Astrocyte (in vitro differentiated cells and primary cell): ENCODE data around the gene MICAL2. TPM values are rescaled to one million over a fixed set of nuclear protein-coding genes. Genes with fewer than 3 reads are reported as not detected.

Experiments used
- DNase-seq: peaks from one replicate; pipeline ENCODE4 v3.0.0-alpha.2; 2010; ENCODE audit warnings: low read depth
- FAIRE-seq: peaks from 2 replicates; lab custom pipeline; 2011; peaks lifted over from hg19 to GRCh38; lab: Jason Lieb, UNC
- H2AFZ ChIP-seq: 2 replicates; pipeline ENCODE4 v1.6.0; 2012; ENCODE audit warnings: low read depth, low read length, inconsistent platforms
- H3K27ac ChIP-seq: 2 replicates; pipeline ENCODE4 v1.5.1; 2011; ENCODE audit warnings: low read depth, low read length, inconsistent platforms
- H3K27me3 ChIP-seq: 2 replicates; pipeline ENCODE4 v1.6.0; 2011; ENCODE audit warnings: low read length, inconsistent platforms; ENCODE audit not compliant: insufficient read depth
- H3K36me3 ChIP-seq: 2 replicates; pipeline ENCODE4 v1.5.1; 2011; ENCODE audit warnings: low read length, inconsistent platforms; ENCODE audit not compliant: insufficient read depth
- H3K4me1 ChIP-seq: 2 replicates; pipeline ENCODE4 v1.5.1; 2011; ENCODE audit warnings: low read length, inconsistent platforms; ENCODE audit not compliant: insufficient read depth
- H3K4me2 ChIP-seq: 2 replicates; pipeline ENCODE4 v1.6.0; 2012; ENCODE audit warnings: low read length, inconsistent platforms
- H3K4me3 ChIP-seq: 2 replicates; pipeline ENCODE4 v1.5.1; 2011; ENCODE audit warnings: low read depth, mild to moderate bottlenecking, low read length, inconsistent platforms; ENCODE audit not compliant: insufficient read depth
- H3K79me2 ChIP-seq: 2 replicates; pipeline ENCODE4 v1.6.0; 2012; ENCODE audit warnings: mild to moderate bottlenecking, low read length, inconsistent platforms; ENCODE audit not compliant: insufficient read depth
- H3K9ac ChIP-seq: 2 replicates; pipeline ENCODE4 v1.6.0; 2012; ENCODE audit warnings: mild to moderate bottlenecking, low read length, inconsistent platforms
- H3K9me3 ChIP-seq: 2 replicates; pipeline ENCODE4 v1.5.1; 2012; ENCODE audit warnings: low read depth, mild to moderate bottlenecking, low read length, inconsistent platforms; ENCODE audit not compliant: insufficient read depth
- H4K20me1 ChIP-seq: 2 replicates; pipeline ENCODE4 v1.6.0; 2012; ENCODE audit warnings: low read length, inconsistent platforms; ENCODE audit not compliant: insufficient read depth
- H3K27ac Mint-ChIP-seq: one replicate; pipeline ENCODE4 v1.8.0; 2021; ENCODE audit warnings: mild to moderate bottlenecking, mixed read lengths; ENCODE audit not compliant: unreplicated experiment
- H3K27me3 Mint-ChIP-seq: one replicate; pipeline ENCODE4 v1.8.0; 2021; ENCODE audit warnings: low read depth, mixed read lengths; ENCODE audit not compliant: unreplicated experiment
- H3K36me3 Mint-ChIP-seq: one replicate; pipeline ENCODE4 v1.8.0; 2021; ENCODE audit warnings: low read depth, mixed read lengths; ENCODE audit not compliant: unreplicated experiment
- H3K4me1 Mint-ChIP-seq: one replicate; pipeline ENCODE4 v1.8.0; 2021; ENCODE audit warnings: low read depth, mixed read lengths; ENCODE audit not compliant: unreplicated experiment
- H3K4me3 Mint-ChIP-seq: one replicate; pipeline ENCODE4 v1.8.0; 2021; ENCODE audit warnings: mild to moderate bottlenecking, moderate library complexity, mixed read lengths; ENCODE audit not compliant: unreplicated experiment
- H3K9me3 Mint-ChIP-seq: one replicate; pipeline ENCODE4 v1.8.0; 2021; ENCODE audit warnings: mild to moderate bottlenecking, mixed read lengths; ENCODE audit not compliant: unreplicated experiment
- EZH2 ChIP-seq: IDR thresholded peaks from 2 replicates; pipeline ENCODE4 v1.6.1; 2012; ENCODE audit warnings: mild to moderate bottlenecking, low read length, inconsistent platforms; ENCODE audit not compliant: insufficient read depth
- total RNA-seq: library from RNA; stranded (reverse); gene quantifications from 2 replicates; pipeline ENCODE4 v1.2.1, GENCODE V29; 2021
- TF ChIP-seq, protein P1 (sequence below): IDR thresholded peaks from 2 replicates; pipeline ENCODE4 v1.5.1; 2011; ENCODE audit warnings: low read depth, mild to moderate bottlenecking, inconsistent platforms, low read length, moderate library complexity; ENCODE audit not compliant: insufficient read depth

Gene MICAL2
- total RNA-seq, 1 donor from 2014 or later: 357 TPM

DNA sequence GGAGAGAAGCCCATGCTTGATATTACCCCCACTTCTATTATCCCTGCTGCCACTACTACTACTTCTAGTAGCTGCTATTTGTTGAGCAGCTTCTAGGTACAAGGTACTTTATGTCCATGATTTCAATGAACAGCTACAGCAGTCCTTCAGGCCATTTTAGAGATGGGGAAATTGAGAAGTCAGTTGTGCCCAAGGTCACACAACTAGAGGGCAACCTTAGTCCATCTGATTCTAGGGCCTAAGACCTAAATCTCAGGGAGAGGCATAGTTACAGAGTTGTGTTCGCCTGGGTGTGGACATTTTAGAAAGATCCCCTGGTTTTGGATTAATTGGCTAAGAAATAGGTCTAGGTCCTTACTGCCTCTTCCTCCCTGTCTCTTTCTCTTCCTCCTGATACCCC is 52.3 kb downstream of the MICAL2 start:
- H3K36me3 Mint-ChIP-seq: peaks cover 41% of the 10 kb centered on the region
- TF ChIP-seq EZH2: no peak
- H3K27ac ChIP-seq: peak overlapping the region; percentile 99
- H3K27ac Mint-ChIP-seq: peak overlapping the region; percentile 81
- peak overlapping the region; percentile 54 for H3K4me2 ChIP-seq
- H4K20me1 ChIP-seq: no peaks in the 10 kb centered on the region
- DNase-seq (no peak), FAIRE-seq (no peak)
- H3K9ac ChIP-seq: peak overlapping the region; percentile 90
- peaks cover 53% of the 10 kb centered on the region for H3K36me3 ChIP-seq
- H2AFZ ChIP-seq: no peak overlapping the region
- H3K79me2 ChIP-seq: peaks cover 74% of the 10 kb centered on the region
- H3K4me1 Mint-ChIP-seq: peaks cover 87% of the 10 kb centered on the region
- H3K27me3 ChIP-seq: no peaks in the 10 kb centered on the region
- H3K4me3 ChIP-seq: no peak overlapping the region
- H3K4me3 Mint-ChIP-seq: no peak overlapping the region
- H3K4me1 ChIP-seq: peaks cover 87% of the 10 kb centered on the region
- H3K9me3 Mint-ChIP-seq: no peaks in the 10 kb centered on the region
- H3K9me3 ChIP-seq: no peaks in the 10 kb centered on the region
- no peaks in the 10 kb centered on the region for H3K27me3 Mint-ChIP-seq

GRCh38 chr11:12163181-12163941 is 53.0 kb downstream of the MICAL2 start:
- Histone ChIP-seq H3K9me3 (no peaks in the 10 kb centered on the region), H3K79me2 (peaks cover 74% of the 10 kb centered on the region), H3K27me3 (no peaks in the 10 kb centered on the region), H3K4me1 (peaks cover 85% of the 10 kb centered on the region), H3K36me3 (peaks cover 56% of the 10 kb centered on the region), H3K9ac (peak overlapping the region; percentile 90), H4K20me1 (no peaks in the 10 kb centered on the region), H2AFZ (no peak overlapping the region), H3K4me3 (no peak overlapping the region), H3K4me2 (peak overlapping the region; percentile 54), H3K27ac (peak overlapping the region; percentile 99)
- no peak for FAIRE-seq
- no peak for TF ChIP-seq EZH2
- TF ChIP-seq, protein P1, sequence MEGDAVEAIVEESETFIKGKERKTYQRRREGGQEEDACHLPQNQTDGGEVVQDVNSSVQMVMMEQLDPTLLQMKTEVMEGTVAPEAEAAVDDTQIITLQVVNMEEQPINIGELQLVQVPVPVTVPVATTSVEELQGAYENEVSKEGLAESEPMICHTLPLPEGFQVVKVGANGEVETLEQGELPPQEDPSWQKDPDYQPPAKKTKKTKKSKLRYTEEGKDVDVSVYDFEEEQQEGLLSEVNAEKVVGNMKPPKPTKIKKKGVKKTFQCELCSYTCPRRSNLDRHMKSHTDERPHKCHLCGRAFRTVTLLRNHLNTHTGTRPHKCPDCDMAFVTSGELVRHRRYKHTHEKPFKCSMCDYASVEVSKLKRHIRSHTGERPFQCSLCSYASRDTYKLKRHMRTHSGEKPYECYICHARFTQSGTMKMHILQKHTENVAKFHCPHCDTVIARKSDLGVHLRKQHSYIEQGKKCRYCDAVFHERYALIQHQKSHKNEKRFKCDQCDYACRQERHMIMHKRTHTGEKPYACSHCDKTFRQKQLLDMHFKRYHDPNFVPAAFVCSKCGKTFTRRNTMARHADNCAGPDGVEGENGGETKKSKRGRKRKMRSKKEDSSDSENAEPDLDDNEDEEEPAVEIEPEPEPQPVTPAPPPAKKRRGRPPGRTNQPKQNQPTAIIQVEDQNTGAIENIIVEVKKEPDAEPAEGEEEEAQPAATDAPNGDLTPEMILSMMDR: no peak
- peak overlapping the region; percentile 81 for H3K27ac Mint-ChIP-seq
- H3K27me3 Mint-ChIP-seq: no peaks in the 10 kb centered on the region
- H3K4me3 Mint-ChIP-seq: peak overlapping the region; percentile 36
- peaks cover 41% of the 10 kb centered on the region for H3K36me3 Mint-ChIP-seq
- peak; percentile 84 for DNase-seq
- peaks cover 86% of the 10 kb centered on the region for H3K4me1 Mint-ChIP-seq
- no peaks in the 10 kb centered on the region for H3K9me3 Mint-ChIP-seq

GRCh38 chr11:12164061-12165014 is 53.9 kb downstream of the MICAL2 start:
- H3K4me1 ChIP-seq: peaks cover 76% of the 10 kb centered on the region
- H3K9me3 Mint-ChIP-seq: no peaks in the 10 kb centered on the region
- H3K9ac ChIP-seq: peak overlapping the region; percentile 90
- H3K36me3 ChIP-seq: peaks cover 49% of the 10 kb centered on the region
- H3K27ac ChIP-seq: peak overlapping the region; percentile 99
- peaks cover 39% of the 10 kb centered on the region for H3K36me3 Mint-ChIP-seq
- peaks cover 78% of the 10 kb centered on the region for H3K4me1 Mint-ChIP-seq
- H3K4me3 Mint-ChIP-seq: no peak overlapping the region
- no peaks in the 10 kb centered on the region for H3K9me3 ChIP-seq
- TF ChIP-seq, protein P1: no peak
- no peak for TF ChIP-seq EZH2
- peak overlapping the region; percentile 54 for H3K4me2 ChIP-seq
- H3K4me3 ChIP-seq: no peak overlapping the region
- H3K27me3 ChIP-seq: no peaks in the 10 kb centered on the region
- FAIRE-seq: peak; percentile 62
- no peaks in the 10 kb centered on the region for H3K27me3 Mint-ChIP-seq
- DNase-seq: peak; percentile 99
- H2AFZ ChIP-seq: no peak overlapping the region
- H4K20me1 ChIP-seq: no peaks in the 10 kb centered on the region
- peak overlapping the region; percentile 81 for H3K27ac Mint-ChIP-seq
- H3K79me2 ChIP-seq: peaks cover 73% of the 10 kb centered on the region
